GM18907 (cell line): ENCODE data around the gene RASSF1.
A peak's percentile ranks its signal among the peaks of the same experiment; 100 is the strongest.

Source experiments
- ATAC-seq: cut with Tn5 transposase; IDR thresholded peaks from one replicate; pipeline ENCODE4 v1.9.1; 2021; ENCODE audit warnings: mild to moderate bottlenecking, moderate library complexity; ENCODE audit not compliant: unreplicated experiment

RASSF1 gene, protein sequence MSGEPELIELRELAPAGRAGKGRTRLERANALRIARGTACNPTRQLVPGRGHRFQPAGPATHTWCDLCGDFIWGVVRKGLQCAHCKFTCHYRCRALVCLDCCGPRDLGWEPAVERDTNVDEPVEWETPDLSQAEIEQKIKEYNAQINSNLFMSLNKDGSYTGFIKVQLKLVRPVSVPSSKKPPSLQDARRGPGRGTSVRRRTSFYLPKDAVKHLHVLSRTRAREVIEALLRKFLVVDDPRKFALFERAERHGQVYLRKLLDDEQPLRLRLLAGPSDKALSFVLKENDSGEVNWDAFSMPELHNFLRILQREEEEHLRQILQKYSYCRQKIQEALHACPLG

DNA sequence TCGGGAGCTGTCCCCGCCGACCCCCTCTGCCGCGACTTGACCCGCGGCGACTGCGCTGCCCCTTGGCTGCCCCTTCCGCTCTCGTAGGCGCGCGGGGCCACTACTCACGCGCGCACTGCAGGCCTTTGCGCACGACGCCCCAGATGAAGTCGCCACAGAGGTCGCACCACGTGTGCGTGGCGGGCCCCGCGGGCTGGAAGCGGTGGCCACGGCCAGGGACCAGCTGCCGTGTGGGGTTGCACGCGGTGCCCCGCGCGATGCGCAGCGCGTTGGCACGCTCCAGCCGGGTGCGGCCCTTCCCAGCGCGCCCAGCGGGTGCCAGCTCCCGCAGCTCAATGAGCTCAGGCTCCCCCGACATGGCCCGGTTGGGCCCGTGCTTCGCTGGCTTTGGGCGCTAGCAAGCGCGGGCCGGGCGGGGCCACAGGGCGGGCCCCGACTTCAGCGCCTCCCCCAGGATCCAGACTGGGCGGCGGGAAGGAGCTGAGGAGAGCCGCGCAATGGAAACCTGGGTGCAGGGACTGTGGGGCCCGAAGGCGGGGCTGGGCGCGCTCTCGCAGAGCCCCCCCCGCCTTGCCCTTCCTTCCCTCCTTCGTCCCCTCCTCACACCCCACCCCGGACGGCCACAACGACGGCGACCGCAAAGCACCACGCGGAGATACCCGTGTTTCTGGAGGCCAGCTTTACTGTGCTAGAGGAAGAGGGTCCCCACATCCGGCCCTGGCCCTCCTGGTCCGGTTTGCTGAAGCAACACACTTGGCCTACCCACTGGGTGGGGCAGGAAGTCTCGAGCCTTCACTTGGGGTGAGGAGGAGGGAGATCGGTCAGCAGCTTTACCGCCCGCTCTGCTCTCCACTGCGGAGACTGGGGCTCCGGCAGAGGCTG is at the start of gene RASSF1:
RASSF1 (minus strand) TSS at position 389 of the 882 bp plus-strand sequence; CDS start at position 358, 31 bp downstream.
- ATAC-seq: peak; percentile 18

DNA sequence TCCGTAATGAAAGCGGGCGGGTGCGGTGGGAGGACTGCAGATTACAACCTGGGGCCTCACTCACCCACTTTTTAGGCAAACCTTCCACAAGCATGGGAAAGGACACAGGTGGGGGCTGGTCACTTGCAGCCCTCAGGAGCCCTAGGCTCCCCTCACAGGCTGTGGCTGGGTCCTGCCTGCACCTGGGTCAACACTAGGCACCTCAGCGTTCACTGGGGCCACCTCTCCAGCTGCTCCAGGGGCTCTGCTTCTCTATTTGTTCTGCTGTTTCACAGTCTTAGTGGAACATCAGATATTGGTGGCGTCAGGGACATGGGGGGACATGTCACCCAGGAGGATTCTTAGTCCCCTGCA is 48.8 kb upstream of the RASSF1 start:
- ATAC-seq: no peak

DNA sequence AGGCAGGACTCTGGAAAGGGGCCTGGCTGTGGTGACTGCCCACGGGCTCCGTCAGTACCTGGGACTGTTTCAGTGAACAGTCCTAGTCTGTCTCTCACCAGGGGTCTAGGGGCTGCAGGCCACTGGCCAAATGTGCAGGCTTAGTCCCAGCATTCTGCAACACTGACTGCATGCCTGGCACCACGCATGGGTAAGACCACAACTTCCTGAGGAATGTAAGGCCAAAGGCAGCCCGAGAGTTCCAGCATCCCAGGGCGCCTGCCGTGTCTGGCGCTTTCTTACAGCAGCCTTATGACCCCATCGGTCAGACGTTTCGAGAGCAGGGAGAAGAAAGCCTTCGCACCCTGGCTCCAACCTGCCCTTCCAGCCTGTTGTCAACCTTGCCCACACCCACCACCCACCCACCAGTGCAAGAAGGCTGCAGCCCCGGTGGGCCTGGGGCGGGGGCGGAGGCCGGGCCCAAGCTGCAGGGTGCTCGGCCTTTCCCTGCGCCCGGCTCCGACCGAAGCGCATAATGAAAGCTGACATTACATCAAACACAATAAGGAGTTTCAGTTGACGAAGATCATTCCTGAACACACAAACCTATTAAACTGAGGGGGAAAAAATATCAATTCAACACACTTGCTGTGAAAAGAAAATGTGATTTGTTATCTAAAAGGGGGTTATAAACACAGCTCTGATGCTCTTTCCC is 48.2 kb upstream of the RASSF1 start:
- no peak for ATAC-seq

DNA sequence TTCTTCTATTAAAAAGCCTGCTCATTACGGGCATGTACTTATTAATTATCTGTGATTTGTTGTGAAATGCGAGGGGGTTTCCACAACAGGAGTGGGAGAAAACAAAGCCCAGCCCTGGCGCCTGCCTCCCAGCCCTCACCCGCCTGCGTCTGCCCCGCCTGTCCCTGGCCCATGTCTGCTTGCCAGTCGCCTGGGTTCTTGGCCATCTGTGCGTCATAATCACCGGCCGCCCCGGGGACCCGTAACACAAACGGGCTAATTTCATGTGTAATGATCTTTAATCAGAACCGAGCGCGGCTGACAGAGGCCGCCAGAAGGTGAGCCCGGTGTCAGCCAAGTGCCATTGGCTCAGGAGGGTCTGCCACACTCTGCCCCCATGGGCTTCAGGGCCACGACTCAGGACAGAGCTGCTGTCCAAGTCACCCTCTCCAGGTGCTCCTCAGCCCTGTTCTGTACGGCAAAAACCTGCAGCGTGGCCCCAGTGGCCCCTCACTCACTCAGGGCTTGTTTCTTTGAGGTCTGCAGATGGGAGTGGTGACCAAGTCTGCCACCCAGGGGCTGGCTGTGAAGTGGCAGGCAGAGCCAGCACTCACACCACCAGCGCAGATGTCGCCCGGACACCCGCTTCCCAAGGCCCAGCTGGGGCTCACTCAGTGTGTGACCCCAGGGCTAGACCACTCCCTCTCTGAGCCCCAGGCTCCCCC is 47.5 kb upstream of the RASSF1 start:
- ATAC-seq: no peak

DNA sequence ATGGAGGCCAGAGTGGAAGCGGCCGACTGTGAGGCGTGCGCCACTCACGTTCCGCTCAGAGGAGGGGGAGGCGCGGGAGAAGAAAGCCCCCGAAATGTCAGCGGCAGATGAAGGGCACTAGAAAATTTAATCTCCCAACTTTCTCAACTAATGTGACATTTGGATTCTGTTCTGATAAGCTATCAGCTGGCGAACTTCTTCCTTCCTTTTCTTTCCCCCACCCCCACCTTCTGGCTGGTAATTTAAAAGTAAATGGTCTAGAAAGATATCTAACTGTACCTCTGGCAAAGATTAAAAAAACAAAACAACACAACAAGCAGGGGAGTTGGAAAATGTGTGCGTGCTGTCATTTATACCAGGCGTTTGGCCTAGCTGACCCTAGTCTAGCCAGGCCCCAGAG is 45.1 kb upstream of the RASSF1 start:
- no peak for ATAC-seq

DNA sequence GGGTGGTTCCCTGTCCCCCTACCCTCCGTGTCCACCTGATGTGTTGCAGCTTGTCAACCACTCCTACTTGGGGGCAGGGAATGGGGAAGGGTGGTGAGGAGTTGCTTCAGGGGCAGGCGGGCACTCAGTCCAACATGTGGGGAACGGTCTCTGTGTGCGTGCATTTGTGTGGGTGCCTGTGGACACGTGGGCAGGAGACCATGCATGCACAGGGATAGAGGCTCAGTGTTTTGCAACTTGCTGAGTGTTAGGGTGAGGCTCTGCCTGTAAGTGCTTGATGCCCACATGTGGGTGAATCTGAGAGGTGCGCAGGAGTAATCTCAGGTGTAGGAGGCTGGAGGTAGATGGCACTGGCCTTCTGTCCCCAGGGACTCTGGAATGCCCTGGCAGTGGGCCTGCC is 43.1 kb upstream of the RASSF1 start:
- no peak for ATAC-seq

DNA sequence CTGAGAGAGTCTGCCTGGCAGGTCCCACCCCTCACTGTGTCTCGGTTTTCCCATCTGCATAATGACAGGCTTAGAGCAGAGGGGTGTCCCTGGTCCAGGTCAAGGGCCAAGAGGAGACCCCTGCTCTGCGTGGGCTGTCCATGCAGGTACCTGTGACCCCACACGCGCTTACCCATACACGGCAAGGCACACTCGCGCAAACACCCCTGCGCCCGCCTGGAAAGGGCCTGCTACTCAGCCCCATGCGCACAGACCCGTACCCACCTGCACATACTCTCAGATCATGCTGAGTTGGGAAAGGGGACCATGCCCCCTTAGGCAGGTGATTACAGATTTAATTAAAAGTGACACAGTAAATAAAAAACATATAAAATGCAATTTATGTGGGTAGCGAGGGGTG is 42.1 kb upstream of the RASSF1 start:
- no peak for ATAC-seq

DNA sequence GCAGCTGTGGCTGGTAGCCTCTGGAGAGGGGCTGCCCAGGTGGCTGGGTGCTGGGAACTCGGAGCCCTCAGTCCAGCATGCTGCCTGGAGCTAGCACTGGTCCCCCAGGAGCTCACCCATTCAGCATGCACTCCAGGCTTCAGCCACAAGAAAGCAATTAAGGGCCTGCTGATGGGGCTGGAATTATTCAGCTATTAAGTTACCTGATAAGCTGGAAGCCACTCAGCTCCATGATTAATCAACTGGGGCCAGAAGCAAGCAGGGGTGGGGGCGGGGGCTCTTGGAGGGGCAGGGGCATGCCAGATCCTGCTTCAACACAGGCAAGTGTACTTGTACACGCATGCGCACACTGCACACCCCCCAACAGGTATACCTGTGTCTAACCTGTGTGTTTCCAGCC is 40.7 kb upstream of the RASSF1 start:
- no peak for ATAC-seq

DNA sequence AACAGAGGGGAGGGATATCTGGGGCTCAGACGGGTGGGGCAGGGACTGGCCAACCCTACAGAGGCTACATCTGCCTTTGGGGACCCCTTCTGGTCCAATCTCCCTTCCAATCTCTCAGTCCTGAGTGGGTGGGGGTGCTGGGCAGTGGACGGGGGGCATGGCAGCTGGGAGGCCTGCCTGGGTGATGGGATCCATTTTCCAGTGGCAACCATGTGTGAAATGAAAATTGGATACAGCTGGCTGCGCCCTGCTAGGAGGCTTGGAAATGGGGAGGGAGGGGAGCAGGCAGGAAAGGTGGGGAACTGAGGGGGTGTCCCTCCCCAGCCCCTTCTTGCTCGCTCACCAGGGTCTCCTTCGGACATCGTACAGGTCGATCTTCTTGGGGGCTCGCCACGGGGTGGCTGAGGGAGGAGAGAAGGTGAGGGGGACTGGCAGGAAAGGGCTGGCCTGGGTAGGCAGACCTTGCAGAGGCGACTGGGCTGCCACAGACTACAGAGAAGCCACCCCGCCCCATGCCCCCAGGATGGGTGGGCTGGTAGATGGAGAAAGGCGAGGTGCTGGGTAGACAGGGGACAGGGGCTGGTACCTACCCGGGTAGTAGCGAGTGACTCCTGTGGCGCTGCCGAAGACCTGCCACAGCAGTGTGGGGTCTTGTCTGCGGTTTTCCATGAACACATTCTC is 39.9 kb upstream of the RASSF1 start:
- no peak for ATAC-seq

DNA sequence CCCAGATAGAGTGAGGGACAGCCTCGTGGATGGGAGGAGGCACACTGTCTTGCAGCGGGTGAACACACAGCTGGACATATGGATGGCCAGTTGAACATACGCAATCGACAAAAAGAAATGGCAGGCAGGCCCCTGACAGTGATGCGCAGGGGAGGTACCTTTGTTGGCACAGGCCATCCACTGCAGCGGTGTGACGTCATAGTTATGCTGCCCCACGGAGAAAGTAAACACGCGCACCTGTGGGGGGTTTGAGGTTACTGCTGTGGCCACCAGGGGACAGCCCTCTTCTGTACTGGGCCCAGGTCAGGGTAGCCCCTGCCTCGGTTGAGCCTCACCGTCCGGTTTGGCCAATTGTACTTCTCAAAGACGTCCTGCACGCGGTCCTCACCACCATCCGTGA is 38.1 kb upstream of the RASSF1 start:
- no peak for ATAC-seq

DNA sequence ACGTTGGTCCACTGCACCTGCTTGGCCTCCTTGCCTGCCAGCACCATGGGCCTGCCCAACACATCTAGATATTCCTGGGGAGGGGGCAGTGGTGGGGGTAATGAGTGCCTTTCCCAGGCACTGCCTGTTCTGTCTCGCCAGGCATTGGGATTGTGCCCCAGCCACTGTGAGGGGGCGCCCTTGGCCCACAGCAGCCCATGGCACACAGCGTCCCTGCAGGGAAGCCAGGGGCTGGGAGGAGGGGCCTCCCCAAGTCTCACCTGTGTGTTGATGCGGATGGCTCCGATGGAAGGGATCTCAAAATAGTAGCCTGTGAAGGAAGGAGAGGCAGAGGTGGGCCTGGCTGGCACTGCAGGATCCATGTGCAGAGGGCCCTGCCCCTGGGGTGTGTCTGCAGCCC is 37.4 kb upstream of the RASSF1 start:
- ATAC-seq: no peak

DNA sequence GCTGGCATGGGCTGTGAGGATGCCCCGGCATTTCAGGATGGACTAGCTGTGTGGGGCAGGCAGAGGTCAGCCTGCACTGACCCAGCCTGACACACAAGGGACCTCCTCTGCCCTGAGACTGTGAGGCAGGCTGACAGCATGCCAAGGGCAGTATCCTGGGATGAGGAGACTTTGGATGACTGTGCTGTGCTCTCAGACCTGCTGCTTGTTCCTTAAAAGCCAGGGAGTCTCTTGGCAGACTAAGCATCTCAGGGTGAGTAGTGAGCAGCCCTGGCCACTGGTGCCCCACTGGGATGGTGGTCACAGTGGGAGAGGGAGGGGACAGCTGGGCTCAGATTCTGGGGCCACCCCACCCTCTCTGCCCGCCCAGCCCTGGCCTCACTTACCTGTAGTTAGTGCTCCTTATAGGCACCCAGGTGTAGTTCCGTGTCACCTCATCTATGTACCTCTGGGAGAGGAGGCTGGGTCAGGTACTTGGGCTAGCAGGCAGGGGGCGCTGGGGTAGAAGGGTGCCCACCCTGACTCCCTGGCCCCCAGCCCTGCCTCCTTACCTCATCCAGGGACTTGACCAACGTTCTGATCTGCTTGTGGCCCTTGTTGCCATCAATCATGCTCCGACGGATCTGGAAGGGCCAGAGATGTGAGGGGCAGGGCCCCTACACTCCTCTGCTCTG is 34.8 kb upstream of the RASSF1 start:
- ATAC-seq: no peak

DNA sequence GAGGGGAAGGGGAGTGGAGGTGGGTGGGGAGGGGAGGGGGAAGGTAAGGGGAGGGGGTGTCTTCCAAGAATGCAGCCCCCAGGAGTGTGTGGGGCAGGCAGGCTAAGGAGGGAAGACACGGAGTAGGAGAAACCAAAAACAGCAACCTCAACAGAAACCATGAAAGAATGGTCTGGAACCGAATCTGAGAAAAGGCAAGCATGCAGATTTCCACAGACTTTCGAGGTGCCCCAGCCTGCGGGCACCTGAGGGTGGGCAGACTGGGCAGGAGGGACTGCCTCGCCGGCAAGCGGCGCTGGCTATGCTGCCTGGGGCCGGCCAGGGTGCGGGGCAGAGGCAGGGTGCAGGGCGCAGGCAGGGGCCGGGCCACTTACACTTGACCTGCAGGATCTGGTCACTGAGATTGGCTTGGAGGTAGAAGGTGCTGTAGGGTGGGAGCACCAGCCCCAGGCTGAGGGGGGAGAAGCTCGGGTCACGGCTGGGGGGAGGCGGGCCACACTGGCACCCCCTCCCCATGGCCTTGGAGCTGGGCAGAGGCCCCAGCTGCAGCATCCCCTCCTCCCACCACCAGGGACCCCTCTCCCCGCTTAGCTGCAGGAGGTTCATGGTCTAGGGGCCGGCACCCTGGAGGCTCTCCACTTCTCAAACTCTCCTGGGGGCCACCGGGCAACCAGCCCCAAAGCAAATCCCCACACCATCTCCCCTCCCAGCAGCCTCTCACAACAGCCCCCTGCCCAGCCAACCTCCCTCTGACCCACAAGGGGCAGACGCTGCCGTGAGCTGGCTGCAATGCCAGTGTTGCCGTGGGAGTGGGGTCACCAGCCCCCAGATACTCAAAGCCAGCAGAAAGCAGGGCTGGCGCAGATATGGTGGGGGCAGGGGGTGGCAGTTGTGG is 34.0 kb upstream of the RASSF1 start:
- no peak for ATAC-seq

DNA sequence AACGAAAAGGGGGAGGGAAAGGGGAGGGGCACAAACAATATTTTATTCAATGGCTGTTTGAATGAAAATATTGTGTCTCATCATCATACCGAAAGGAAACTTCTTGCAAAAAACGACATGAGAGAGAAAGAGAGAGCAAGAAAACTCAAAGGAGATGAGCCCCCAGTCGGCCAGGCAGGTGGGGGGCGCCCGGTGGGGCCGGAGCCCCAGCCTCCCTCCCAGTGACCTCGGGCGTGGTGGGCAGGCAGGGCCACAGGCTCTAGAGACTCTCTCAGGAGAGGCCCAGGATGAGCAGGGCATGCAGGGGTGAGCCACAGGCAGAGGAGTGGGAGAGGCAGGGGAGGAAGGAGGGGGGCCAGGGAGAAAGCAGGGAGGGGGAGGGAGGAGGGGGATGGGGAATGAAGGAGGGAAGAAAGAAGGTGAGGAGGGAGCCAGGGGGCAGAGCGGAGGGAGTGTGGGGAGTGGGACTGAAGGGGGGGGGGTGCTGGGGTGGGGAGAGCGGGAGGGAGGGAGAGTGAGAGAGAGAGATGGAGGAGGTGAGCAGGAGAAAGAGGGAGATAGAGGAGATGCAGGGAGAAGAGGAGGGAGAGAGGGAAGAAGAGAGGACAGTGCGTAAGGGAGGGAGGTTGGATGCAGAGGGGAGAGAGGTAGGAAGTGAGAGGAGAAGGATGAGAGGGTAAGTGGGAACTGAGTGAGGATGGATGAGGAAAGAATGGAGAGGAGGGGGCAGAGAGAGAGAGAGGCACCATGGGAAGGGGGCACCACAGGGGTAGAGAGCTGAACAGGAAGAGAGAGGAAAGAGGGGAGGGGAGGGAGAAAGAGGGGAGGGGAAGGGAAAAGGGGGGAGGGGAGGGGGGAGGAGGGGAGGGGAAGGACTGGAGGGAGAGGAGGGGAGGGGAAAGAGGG is 32.8 kb upstream of the RASSF1 start:
- ATAC-seq: no peak

DNA sequence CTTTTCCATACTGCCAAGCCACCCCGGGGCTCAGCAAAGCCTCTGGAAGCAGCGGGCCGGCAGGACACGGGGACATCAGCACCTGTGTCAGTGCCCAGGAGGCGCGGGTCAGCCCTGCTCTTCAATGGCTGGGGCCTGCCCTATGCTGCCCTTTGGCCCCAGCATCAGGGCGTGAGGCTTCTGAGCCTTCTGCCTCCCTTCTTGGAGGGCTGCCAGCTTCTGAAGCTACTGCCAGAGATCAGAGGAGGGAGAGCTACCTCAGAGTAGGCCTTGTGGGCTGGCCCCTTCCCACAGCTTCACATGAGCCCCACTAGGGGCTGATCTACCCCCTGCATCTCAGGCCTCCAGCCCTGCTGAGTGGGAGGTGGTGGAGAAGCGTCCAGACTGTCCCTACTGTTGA is 31.7 kb upstream of the RASSF1 start:
- no peak for ATAC-seq

DNA sequence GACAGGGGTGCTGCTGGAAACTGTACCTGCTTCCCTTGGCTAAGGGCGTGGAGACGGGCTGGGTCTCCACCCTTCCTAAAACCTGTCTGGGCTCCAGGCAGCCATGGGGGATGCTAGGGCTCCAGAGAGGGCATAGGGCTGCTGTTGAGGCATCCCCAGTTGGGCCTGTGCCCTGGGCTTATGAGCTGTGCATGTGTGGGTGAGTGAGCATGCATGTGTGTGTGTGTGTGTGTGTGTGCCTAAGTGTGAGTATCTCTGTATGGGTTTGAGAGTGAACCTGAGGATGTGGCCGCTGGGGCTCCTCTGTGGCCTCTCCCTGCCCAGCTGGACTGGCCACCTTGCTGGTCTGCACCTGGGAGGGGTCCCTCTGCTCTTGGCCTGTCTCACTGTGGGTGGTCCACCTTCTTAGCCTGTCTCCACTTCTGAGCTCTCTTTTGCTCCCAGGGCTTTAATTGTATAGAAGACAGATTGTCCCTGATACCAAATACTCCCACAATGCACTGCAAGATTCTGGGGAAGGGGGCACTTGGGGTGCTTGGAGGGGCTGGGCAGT is 30.6 kb upstream of the RASSF1 start:
- ATAC-seq: no peak

DNA sequence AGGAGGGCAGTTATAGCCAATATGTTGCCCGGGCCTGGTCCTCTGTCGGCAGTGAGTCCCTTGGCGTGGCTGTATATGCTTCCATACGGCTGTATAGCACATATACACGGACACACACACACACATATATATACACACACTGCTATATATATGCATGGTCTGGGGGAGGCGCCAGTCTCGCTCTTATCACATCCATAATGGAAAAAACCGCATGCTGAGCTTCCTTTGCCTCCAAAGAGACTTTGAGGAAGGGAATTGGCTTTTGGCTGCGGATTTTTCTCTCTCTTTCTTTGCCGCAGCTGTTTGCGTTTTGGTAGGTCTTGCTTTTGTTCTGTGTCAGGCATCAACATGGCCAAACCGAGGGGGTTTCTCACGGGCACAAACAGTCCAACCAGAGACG is 30.0 kb upstream of the RASSF1 start:
- ATAC-seq: no peak
